ENCODE data around the gene DGKI.

The DGKI gene

DNA sequence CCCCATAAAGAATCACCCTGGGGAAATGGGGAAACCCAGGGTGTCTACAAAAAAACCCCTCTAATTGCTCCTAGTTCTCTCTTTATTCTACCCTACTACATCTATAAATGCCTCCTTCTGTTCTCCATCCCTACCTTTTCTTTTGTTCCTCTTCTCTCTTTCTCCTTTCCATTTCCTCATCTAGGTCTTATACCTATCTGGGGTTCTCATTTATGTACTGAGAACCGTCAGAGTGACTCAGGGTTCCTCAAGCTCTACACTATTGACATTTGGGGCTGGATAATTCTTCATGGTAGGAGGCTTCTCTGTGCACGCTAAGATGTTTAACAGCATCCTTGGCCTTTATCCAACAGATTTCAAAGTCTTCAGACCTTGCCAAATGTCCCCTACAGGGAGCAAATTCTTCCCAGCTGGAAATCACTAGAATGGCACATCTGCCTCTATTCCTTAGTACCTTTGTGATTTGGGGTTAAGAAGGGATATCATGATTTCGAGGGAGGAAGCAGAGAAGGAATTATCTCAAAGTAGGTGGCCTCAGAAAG is 365.9 kb downstream of the DGKI start:
- Histone ChIP-seq H3K4me3 (ENCODE audit: insufficient read depth in 1 of 2, low read depth in 1 of 2, low read length in 2 of 2) (no peak overlapping the region), H3K18ac (ENCODE audit: low read depth in 1 of 2, low read length in 2 of 2) (no peak overlapping the region), H3K4ac (ENCODE audit: low read depth in 1 of 2, low read length in 2 of 2) (no peak overlapping the region), H4K91ac (ENCODE audit: low read length) (no peak overlapping the region), H3K79me1 (replicated peaks; ENCODE audit: low read length, poor library complexity, severe bottlenecking) (no peaks in the 10 kb centered on the region), H2BK15ac (ENCODE audit: low read depth, poor library complexity, severe bottlenecking) (no peak overlapping the region), H3K27ac (ENCODE audit: low read length, poor library complexity, severe bottlenecking) (no peak overlapping the region), H3K14ac (ENCODE audit: low read length in 2 of 2) (no peak overlapping the region), H4K8ac (ENCODE audit: low read length) (no peak overlapping the region), H3K4me1 (ENCODE audit: control insufficient read depth, insufficient read depth, low read depth, low read length) (no peaks in the 10 kb centered on the region), H3K4me2 (ENCODE audit: low read length, poor library complexity, severe bottlenecking) (no peak overlapping the region), H2BK12ac (ENCODE audit: low read length in 2 of 2) (no peak overlapping the region), H3K9ac (ENCODE audit: low read length) (no peak overlapping the region), H2AK5ac (ENCODE audit: low read length, severe bottlenecking) (no peak overlapping the region), H2AFZ (ENCODE audit: low read depth, low read length) (no peak overlapping the region), H3K9me3 (ENCODE audit: control insufficient read depth, low read length) (no peaks in the 10 kb centered on the region), H3K27me3 (ENCODE audit: control insufficient read depth in 1 of 2, insufficient read depth in 1 of 2, low read length in 2 of 2) (no peaks in the 10 kb centered on the region), H2BK120ac (ENCODE audit: low read depth, low read length) (no peak overlapping the region), H2BK5ac (ENCODE audit: low read depth, low read length, poor library complexity, severe bottlenecking) (no peak overlapping the region), H3K23ac (ENCODE audit: low read length in 2 of 2) (no peak overlapping the region), H3K36me3 (ENCODE audit: control insufficient read depth in 1 of 2, insufficient read depth in 2 of 2, low read depth in 1 of 2, low read length in 2 of 2) (no peaks in the 10 kb centered on the region)
- no peak for DNase-seq
- WGBS, result 95% methylated on average over 2 of the region's 3 CpGs

DNA sequence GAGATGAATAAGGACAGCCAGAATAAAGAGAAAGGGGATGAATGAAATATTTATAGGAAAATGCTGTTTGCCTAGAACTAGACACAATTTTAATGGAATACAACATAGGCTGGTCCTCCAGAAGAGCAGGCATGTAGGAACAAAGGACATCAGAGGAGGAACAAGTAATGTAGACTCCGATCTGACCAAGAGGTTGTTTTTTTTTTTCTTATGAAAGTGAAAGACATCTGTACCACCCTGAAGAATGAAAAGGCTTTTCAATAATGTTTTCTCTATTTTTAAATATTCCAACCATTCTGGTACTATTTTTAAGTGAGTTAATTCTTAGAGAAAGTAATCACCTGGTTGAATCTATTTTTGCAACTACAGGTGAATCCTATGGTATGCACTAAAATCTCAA is 366.4 kb downstream of the DGKI start:
- 100% methylated on average over 1 of the region's 1 CpG for WGBS
- H3K14ac ChIP-seq (ENCODE audit: low read length in 2 of 2), result no peak overlapping the region

DNA sequence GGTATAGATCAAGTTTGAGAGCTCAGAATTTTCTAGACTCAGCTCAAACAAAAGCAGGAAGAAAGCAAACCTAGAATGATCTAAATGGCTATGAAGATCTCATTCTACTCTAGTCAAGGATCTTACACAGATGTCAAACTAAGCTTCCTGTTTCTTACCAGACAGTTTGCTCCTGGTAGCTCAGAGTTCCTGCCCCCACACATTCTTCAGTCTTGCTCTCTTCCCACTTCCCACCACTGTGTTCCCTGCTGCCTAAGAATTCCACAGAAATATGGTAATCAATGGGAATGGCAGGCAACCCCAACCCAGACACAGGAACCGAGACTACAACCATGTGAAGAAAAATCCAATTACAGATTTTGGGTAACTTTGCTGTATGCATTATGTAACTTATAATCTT is 369.8 kb downstream of the DGKI start:
- no peaks in the 10 kb centered on the region for H3K4me1 ChIP-seq (ENCODE audit: control insufficient read depth, insufficient read depth, low read depth, low read length)
- no peak overlapping the region for H4K8ac ChIP-seq (ENCODE audit: low read length)
- H3K27ac ChIP-seq (ENCODE audit: low read length, poor library complexity, severe bottlenecking), result no peak overlapping the region
- no peak overlapping the region for H2BK5ac ChIP-seq (ENCODE audit: low read depth, low read length, poor library complexity, severe bottlenecking)
- H4K91ac ChIP-seq (ENCODE audit: low read length), result no peak overlapping the region
- no peak overlapping the region for H3K14ac ChIP-seq (ENCODE audit: low read length in 2 of 2)
- no peaks in the 10 kb centered on the region for H3K27me3 ChIP-seq (ENCODE audit: control insufficient read depth in 1 of 2, insufficient read depth in 1 of 2, low read length in 2 of 2)
- H3K79me1 ChIP-seq (replicated peaks; ENCODE audit: low read length, poor library complexity, severe bottlenecking), result no peaks in the 10 kb centered on the region
- DNase-seq, result peak; percentile 37
- H3K36me3 ChIP-seq (ENCODE audit: control insufficient read depth in 1 of 2, insufficient read depth in 2 of 2, low read depth in 1 of 2, low read length in 2 of 2), result no peaks in the 10 kb centered on the region
- no peak overlapping the region for H3K4me3 ChIP-seq (ENCODE audit: insufficient read depth in 1 of 2, low read depth in 1 of 2, low read length in 2 of 2)
- H3K18ac ChIP-seq (ENCODE audit: low read depth in 1 of 2, low read length in 2 of 2), result no peak overlapping the region
- H3K9me3 ChIP-seq (ENCODE audit: control insufficient read depth, low read length), result no peaks in the 10 kb centered on the region
- no peak overlapping the region for H3K9ac ChIP-seq (ENCODE audit: low read length)
- H2AFZ ChIP-seq (ENCODE audit: low read depth, low read length), result peak overlapping the region; percentile 27
- H2AK5ac ChIP-seq (ENCODE audit: low read length, severe bottlenecking), result no peak overlapping the region
- H2BK15ac ChIP-seq (ENCODE audit: low read depth, poor library complexity, severe bottlenecking), result no peak overlapping the region
- no CpG with 5 or more reads among the region's 1 CpG for WGBS
- no peak overlapping the region for H2BK12ac ChIP-seq (ENCODE audit: low read length in 2 of 2)
- no peak overlapping the region for H3K23ac ChIP-seq (ENCODE audit: low read length in 2 of 2)
- H3K4me2 ChIP-seq (ENCODE audit: low read length, poor library complexity, severe bottlenecking), result no peak overlapping the region
- no peak overlapping the region for H2BK120ac ChIP-seq (ENCODE audit: low read depth, low read length)
- H3K4ac ChIP-seq (ENCODE audit: low read depth in 1 of 2, low read length in 2 of 2), result no peak overlapping the region

More for the DNA sequence above, 366.4 kb downstream of the DGKI start:
- no peaks in the 10 kb centered on the region for H3K4me1 ChIP-seq (ENCODE audit: control insufficient read depth, insufficient read depth, low read depth, low read length)
- H4K91ac ChIP-seq (ENCODE audit: low read length), result no peak overlapping the region
- no peaks in the 10 kb centered on the region for H3K9me3 ChIP-seq (ENCODE audit: control insufficient read depth, low read length)
- H3K27me3 ChIP-seq (ENCODE audit: control insufficient read depth in 1 of 2, insufficient read depth in 1 of 2, low read length in 2 of 2), result no peaks in the 10 kb centered on the region
- H3K36me3 ChIP-seq (ENCODE audit: control insufficient read depth in 1 of 2, insufficient read depth in 2 of 2, low read depth in 1 of 2, low read length in 2 of 2), result no peaks in the 10 kb centered on the region
- no peak overlapping the region for H2BK120ac ChIP-seq (ENCODE audit: low read depth, low read length)
- H3K9ac ChIP-seq (ENCODE audit: low read length), result no peak overlapping the region
- no peak overlapping the region for H3K27ac ChIP-seq (ENCODE audit: low read length, poor library complexity, severe bottlenecking)
- H4K8ac ChIP-seq (ENCODE audit: low read length), result no peak overlapping the region
- H3K18ac ChIP-seq (ENCODE audit: low read depth in 1 of 2, low read length in 2 of 2), result no peak overlapping the region
- no peak overlapping the region for H3K23ac ChIP-seq (ENCODE audit: low read length in 2 of 2)
- no peak overlapping the region for H2AFZ ChIP-seq (ENCODE audit: low read depth, low read length)
- no peak for DNase-seq
- H3K4me2 ChIP-seq (ENCODE audit: low read length, poor library complexity, severe bottlenecking), result no peak overlapping the region
- H3K79me1 ChIP-seq (replicated peaks; ENCODE audit: low read length, poor library complexity, severe bottlenecking), result no peaks in the 10 kb centered on the region
- no peak overlapping the region for H2BK15ac ChIP-seq (ENCODE audit: low read depth, poor library complexity, severe bottlenecking)
- H2BK12ac ChIP-seq (ENCODE audit: low read length in 2 of 2), result no peak overlapping the region
- no peak overlapping the region for H2BK5ac ChIP-seq (ENCODE audit: low read depth, low read length, poor library complexity, severe bottlenecking)
- H3K4me3 ChIP-seq (ENCODE audit: insufficient read depth in 1 of 2, low read depth in 1 of 2, low read length in 2 of 2), result no peak overlapping the region
- H3K4ac ChIP-seq (ENCODE audit: low read depth in 1 of 2, low read length in 2 of 2), result no peak overlapping the region
- H2AK5ac ChIP-seq (ENCODE audit: low read length, severe bottlenecking), result no peak overlapping the region

DNA sequence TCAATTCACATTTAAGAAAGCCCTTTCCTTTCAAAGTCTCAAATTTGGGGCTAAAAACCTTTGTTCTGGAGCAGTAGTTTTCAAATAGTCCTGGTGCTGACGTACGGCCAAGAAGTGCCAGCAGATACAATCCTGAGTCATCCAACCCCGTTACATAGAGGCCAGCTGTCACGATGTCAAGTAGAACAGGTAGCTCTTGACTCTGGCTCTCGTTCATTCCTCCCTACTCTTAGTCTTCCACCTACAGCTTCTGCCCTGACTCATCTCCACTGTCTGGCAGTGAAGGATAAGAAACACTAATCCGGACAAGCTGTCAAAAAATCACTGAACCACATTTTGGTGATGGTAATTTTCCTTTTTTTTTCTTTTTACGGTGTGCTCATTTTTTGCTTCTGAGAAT is 370.8 kb downstream of the DGKI start:
- no peaks in the 10 kb centered on the region for H3K79me1 ChIP-seq (replicated peaks; ENCODE audit: low read length, poor library complexity, severe bottlenecking)
- no peak overlapping the region for H2BK15ac ChIP-seq (ENCODE audit: low read depth, poor library complexity, severe bottlenecking)
- 74% methylated on average over 6 of the region's 7 CpGs for WGBS
- H3K14ac ChIP-seq (ENCODE audit: low read length in 2 of 2), result no peak overlapping the region
- peak overlapping the region; percentile 38 for H4K8ac ChIP-seq (ENCODE audit: low read length)
- no peak overlapping the region for H2AK5ac ChIP-seq (ENCODE audit: low read length, severe bottlenecking)
- no peak overlapping the region for H3K18ac ChIP-seq (ENCODE audit: low read depth in 1 of 2, low read length in 2 of 2)
- H3K9ac ChIP-seq (ENCODE audit: low read length), result no peak overlapping the region
- no peak overlapping the region for H2BK12ac ChIP-seq (ENCODE audit: low read length in 2 of 2)
- H3K4me3 ChIP-seq (ENCODE audit: insufficient read depth in 1 of 2, low read depth in 1 of 2, low read length in 2 of 2), result no peak overlapping the region
- H3K4me2 ChIP-seq (ENCODE audit: low read length, poor library complexity, severe bottlenecking), result no peak overlapping the region
- no peak overlapping the region for H2BK120ac ChIP-seq (ENCODE audit: low read depth, low read length)
- no peaks in the 10 kb centered on the region for H3K36me3 ChIP-seq (ENCODE audit: control insufficient read depth in 1 of 2, insufficient read depth in 2 of 2, low read depth in 1 of 2, low read length in 2 of 2)
- no peak overlapping the region for H3K27ac ChIP-seq (ENCODE audit: low read length, poor library complexity, severe bottlenecking)
- H3K27me3 ChIP-seq (ENCODE audit: control insufficient read depth in 1 of 2, insufficient read depth in 1 of 2, low read length in 2 of 2), result no peaks in the 10 kb centered on the region
- DNase-seq, result no peak
- H3K9me3 ChIP-seq (ENCODE audit: control insufficient read depth, low read length), result no peaks in the 10 kb centered on the region
- H2AFZ ChIP-seq (ENCODE audit: low read depth, low read length), result no peak overlapping the region
- no peak overlapping the region for H2BK5ac ChIP-seq (ENCODE audit: low read depth, low read length, poor library complexity, severe bottlenecking)
- no peak overlapping the region for H3K23ac ChIP-seq (ENCODE audit: low read length in 2 of 2)
- no peak overlapping the region for H3K4ac ChIP-seq (ENCODE audit: low read depth in 1 of 2, low read length in 2 of 2)
- H4K91ac ChIP-seq (ENCODE audit: low read length), result no peak overlapping the region
- no peaks in the 10 kb centered on the region for H3K4me1 ChIP-seq (ENCODE audit: control insufficient read depth, insufficient read depth, low read depth, low read length)
